Putamen (tissue), 1 donor: Measurements from ENCODE around the gene CDC42SE1.

Source experiments
- DNase-seq: peaks from one replicate; pipeline ENCODE4 v3.0.0-alpha.2; 2016; ENCODE audit warnings: low spot score

CDC42SE1 gene

DNA sequence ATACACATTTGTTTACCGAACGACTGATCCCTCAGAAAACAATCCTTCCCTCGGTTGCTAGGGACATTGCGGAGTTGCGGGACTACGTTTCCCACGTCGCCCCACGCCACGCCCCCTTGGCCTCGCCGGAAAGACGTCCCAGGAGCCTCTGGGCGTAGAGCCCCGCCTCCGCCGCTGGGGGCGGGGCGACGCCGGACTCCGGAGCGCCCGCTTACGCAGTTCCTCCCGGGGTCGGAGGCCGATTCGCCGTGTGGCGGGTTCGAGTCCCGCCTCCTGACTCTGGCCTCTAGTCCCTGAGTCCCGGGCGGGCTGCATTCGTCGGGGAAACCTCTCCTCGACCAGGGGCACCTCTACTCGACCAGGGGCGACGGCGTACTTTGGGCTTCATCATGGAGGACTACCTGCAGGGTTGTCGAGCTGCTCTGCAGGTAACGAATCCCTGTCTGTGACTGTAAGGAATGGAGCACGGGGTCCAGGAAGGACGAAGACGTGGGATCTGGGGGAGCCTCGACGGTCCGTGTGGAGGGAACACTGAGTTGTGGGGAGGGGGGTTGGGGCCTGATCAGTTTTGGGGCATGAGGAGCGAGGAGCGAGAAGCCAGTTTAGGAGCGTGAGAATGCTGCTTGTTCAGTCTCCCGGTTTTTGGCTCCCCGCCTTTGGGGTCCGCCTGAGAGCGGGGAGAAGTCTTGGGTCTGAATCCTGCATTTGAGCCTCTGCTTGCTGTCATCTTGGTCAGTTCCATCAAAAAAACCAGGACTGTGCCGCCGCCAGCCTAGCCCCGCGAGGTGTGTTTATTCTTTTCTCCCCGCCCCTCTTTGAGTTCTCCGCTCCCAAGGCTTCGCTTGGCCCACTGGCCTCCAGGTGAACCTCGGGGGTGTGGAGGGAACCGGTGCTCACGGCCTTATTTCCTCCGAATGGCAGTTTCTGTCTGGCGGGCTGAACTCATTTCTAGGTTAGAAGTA, 50.9 kb downstream of the CDC42SE1 start, which contains the start of gene PRUNE1:
PRUNE1 (plus strand) TSS at position 206 of the 962 bp plus-strand sequence; CDS start at position 390, 184 bp downstream.
- DNase-seq, result peak; percentile 96

- peak; percentile 32 for DNase-seq
Observed at GRCh38 chr1:151007853-151008243, 51.6 kb downstream of the CDC42SE1 start.

DNA sequence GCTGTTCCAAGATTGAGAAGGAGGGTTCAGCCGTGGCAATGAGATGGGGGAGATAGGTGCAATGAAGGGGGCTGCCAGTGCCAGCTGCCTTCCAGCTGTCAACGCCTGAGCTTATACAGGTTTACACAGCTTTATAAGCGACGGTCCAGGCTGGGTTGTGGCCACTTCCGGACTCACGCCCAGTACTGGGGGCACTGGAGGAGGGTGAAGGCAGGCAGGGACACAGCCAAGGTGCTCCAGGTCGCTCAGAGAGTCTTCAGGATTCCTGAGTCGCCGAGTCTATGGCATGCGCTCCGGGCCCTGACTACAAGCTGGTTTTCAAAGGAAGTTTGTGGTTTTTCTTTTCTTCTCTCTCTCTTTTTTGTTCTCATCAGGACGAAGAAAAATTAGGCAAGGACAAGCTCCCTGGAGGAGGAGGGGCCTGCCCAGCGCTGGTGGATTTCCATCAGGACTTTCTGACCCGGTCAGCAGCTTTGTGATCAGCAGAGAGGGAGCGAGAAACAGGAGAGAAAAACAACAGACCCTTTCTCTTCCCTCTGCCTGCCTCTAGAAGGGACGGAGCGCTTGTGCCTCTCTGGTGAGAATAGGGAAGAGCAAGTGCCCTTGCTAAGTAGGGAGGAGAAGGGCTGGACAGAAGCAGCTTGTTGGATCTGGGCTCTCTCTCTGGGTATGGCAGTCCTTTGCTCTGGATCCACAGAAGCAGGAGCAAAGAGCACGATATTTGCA, 52.9 kb downstream of the CDC42SE1 start, which contains the start of gene MINDY1:
MINDY1 (minus strand) TSS at position 576 of the 726 bp plus-strand sequence. CDS start 4,285 bp downstream, outside the sequence.
- peak; percentile 93 for DNase-seq

DNA sequence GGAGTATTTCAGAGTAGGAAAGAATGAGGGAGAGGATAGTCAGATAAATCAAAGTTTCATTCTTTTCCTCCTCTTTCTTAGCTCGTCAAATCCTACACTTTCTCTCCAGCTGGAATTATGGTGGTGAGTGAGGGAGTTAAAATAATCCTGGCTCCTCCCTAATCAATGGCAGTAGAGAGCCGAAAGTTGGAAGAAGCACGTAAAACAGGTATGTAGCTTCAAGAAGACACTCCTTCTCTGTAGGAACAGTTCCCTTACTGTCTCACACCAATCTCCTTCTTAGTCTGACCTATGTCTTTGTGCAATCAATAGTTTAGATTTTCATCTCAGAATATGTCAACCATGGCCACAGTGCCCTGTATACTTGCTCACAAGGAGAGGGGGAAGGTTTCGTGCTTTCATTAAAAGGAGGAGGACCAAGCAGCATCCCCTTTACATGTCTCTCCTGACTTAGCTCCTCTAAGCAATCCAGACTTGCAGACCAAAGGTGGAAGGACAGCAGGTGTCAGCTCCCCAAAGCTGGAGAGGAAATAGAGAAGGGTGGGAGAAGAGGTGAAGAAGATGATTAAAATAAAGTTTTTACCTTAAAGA, 53.6 kb downstream of the CDC42SE1 start:
- DNase-seq, result no peak

DNA sequence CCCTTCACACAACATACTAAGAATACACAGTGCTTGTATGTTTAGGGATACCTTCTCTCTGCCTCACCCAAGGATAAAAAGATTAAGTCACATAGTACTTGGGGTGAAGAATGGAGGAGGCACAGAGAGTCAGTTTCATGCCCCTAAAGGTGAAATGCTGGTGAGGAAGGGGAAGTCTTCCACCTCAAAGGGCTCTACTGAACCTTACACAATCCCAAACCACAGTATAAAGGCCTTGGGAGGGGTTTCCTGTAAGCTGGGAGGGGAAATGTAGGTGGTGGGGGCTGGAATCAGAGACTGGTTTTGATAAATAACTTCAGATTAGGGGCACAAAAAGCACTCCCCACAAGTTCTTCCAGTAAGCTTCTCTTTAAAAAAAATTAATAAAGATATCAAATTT, 56.2 kb downstream of the CDC42SE1 start:
- DNase-seq, result no peak

GRCh38 chr1:151002611-151003010, 56.8 kb downstream of the CDC42SE1 start:
- no peak for DNase-seq

DNA sequence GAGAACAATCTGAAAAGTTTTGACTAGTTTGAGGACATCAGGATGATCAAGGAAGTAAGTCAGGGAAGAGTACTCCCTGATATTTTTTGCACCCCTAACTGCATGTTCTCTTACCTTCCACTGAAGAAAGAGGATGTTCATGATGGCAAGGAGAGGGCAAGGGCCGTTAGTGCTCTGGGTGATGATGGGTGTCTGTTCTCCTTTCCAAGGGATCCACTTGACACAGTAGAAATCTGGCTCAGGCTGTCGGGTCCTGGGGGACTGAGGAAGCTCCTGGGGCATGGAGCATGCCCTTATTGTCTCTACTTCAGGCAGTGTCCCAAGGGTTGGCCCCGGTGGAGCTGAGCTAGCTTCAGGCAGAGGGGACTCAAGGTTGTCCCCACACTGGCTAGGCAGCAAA, 57.4 kb downstream of the CDC42SE1 start:
- no peak for DNase-seq

GRCh38 chr1:151001602-151002001, 57.8 kb downstream of the CDC42SE1 start:
- no peak for DNase-seq
